ENCODE data around the gene RHOD. TPM values are rescaled to one million over a fixed set of nuclear protein-coding genes. Genes with fewer than 3 reads are reported as not detected.

The RHOD gene
- total and polyA plus RNA-seq, 2 of the 8 experiments (the other 6 are each of a cell fraction or from before 2014, with no cell fraction given) = 12.1 to 17.6 TPM

DNA sequence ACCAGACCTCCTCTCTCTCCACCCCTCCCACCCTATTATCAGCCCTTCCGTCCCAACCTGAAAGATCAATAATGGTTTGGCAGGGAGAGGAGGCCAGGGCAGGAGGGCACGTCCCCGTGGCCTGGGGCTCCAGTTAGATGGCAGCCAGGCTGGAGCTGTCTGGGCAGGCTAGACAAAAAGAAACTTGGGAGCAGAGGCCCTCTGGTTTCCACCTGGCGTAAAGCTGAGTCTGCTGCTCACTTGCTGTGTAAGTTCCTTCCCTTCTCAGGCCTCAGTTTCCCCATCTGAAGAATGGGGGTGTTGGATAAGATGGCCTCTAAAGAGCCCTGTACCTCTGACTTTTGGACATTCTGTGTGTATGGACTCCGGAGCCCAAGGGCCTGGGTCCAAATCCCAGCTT is 3.8 kb upstream of the RHOD start (continued):
- no peak for TF ChIP-seq GABPA (IDR thresholded peaks at IDR 0.05; ENCODE audit: borderline replicate concordance, insufficient read depth, low read length)
- TF ChIP-seq MAFK (IDR thresholded peaks at IDR 0.05; ENCODE audit: low read depth, low read length) = no peak
- TF ChIP-seq, protein P1, sequence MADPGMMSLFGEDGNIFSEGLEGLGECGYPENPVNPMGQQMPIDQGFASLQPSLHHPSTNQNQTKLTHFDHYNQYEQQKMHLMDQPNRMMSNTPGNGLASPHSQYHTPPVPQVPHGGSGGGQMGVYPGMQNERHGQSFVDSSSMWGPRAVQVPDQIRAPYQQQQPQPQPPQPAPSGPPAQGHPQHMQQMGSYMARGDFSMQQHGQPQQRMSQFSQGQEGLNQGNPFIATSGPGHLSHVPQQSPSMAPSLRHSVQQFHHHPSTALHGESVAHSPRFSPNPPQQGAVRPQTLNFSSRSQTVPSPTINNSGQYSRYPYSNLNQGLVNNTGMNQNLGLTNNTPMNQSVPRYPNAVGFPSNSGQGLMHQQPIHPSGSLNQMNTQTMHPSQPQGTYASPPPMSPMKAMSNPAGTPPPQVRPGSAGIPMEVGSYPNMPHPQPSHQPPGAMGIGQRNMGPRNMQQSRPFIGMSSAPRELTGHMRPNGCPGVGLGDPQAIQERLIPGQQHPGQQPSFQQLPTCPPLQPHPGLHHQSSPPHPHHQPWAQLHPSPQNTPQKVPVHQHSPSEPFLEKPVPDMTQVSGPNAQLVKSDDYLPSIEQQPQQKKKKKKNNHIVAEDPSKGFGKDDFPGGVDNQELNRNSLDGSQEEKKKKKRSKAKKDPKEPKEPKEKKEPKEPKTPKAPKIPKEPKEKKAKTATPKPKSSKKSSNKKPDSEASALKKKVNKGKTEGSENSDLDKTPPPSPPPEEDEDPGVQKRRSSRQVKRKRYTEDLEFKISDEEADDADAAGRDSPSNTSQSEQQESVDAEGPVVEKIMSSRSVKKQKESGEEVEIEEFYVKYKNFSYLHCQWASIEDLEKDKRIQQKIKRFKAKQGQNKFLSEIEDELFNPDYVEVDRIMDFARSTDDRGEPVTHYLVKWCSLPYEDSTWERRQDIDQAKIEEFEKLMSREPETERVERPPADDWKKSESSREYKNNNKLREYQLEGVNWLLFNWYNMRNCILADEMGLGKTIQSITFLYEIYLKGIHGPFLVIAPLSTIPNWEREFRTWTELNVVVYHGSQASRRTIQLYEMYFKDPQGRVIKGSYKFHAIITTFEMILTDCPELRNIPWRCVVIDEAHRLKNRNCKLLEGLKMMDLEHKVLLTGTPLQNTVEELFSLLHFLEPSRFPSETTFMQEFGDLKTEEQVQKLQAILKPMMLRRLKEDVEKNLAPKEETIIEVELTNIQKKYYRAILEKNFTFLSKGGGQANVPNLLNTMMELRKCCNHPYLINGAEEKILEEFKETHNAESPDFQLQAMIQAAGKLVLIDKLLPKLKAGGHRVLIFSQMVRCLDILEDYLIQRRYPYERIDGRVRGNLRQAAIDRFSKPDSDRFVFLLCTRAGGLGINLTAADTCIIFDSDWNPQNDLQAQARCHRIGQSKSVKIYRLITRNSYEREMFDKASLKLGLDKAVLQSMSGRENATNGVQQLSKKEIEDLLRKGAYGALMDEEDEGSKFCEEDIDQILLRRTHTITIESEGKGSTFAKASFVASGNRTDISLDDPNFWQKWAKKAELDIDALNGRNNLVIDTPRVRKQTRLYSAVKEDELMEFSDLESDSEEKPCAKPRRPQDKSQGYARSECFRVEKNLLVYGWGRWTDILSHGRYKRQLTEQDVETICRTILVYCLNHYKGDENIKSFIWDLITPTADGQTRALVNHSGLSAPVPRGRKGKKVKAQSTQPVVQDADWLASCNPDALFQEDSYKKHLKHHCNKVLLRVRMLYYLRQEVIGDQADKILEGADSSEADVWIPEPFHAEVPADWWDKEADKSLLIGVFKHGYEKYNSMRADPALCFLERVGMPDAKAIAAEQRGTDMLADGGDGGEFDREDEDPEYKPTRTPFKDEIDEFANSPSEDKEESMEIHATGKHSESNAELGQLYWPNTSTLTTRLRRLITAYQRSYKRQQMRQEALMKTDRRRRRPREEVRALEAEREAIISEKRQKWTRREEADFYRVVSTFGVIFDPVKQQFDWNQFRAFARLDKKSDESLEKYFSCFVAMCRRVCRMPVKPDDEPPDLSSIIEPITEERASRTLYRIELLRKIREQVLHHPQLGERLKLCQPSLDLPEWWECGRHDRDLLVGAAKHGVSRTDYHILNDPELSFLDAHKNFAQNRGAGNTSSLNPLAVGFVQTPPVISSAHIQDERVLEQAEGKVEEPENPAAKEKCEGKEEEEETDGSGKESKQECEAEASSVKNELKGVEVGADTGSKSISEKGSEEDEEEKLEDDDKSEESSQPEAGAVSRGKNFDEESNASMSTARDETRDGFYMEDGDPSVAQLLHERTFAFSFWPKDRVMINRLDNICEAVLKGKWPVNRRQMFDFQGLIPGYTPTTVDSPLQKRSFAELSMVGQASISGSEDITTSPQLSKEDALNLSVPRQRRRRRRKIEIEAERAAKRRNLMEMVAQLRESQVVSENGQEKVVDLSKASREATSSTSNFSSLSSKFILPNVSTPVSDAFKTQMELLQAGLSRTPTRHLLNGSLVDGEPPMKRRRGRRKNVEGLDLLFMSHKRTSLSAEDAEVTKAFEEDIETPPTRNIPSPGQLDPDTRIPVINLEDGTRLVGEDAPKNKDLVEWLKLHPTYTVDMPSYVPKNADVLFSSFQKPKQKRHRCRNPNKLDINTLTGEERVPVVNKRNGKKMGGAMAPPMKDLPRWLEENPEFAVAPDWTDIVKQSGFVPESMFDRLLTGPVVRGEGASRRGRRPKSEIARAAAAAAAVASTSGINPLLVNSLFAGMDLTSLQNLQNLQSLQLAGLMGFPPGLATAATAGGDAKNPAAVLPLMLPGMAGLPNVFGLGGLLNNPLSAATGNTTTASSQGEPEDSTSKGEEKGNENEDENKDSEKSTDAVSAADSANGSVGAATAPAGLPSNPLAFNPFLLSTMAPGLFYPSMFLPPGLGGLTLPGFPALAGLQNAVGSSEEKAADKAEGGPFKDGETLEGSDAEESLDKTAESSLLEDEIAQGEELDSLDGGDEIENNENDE (IDR thresholded peaks at IDR 0.05; ENCODE audit: insufficient replicate concordance, low read length) = no peak
- TF ChIP-seq TAF7 (optimal IDR thresholded peaks at IDR 0.05; ENCODE audit: borderline replicate concordance, low read depth, low read length) = no peak
- TF ChIP-seq POLR2A (IDR thresholded peaks at IDR 0.05; ENCODE audit: control extremely low read depth in 1 of 2, low read depth in 2 of 2, low read length in 2 of 2) = no peak
- TF ChIP-seq JUND (IDR thresholded peaks at IDR 0.05; ENCODE audit: low read length) = no peak
- TF ChIP-seq NRF1 (IDR thresholded peaks at IDR 0.05; ENCODE audit: low read depth, low read length) = no peak
- TF ChIP-seq, protein P2, sequence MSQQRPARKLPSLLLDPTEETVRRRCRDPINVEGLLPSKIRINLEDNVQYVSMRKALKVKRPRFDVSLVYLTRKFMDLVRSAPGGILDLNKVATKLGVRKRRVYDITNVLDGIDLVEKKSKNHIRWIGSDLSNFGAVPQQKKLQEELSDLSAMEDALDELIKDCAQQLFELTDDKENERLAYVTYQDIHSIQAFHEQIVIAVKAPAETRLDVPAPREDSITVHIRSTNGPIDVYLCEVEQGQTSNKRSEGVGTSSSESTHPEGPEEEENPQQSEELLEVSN (IDR thresholded peaks at IDR 0.05) = no peak
- TF ChIP-seq ATF2 (IDR thresholded peaks at IDR 0.05; ENCODE audit: low read length) = no peak
- TF ChIP-seq TCF12 (IDR thresholded peaks at IDR 0.05; ENCODE audit: low read depth, low read length) = no peak

All from H1 (cell line).